Brain microvascular endothelial cell (primary cell): ENCODE measurements around the gene KCNB1.

Source experiments
- DNase-seq: peaks from one replicate; pipeline ENCODE4 v3.0.0-alpha.2; 2020
- H3K27ac ChIP-seq: fragments of 250-450 bp; sonication (Bioruptor Pico); 2 replicates; pipeline ENCODE4 v1.5.1; 2020; ENCODE audit warnings: mild to moderate bottlenecking, moderate library complexity
- H3K27me3 ChIP-seq: fragments of 250-450 bp; sonication (Bioruptor Pico); replicated peaks from 2 replicates; pipeline ENCODE4 v1.5.1; 2020; ENCODE audit warnings: mild to moderate bottlenecking
- H3K36me3 ChIP-seq: fragments of 250-450 bp; sonication (Bioruptor Pico); replicated peaks from 2 replicates; pipeline ENCODE4 v1.5.1; 2020; ENCODE audit warnings: mild to moderate bottlenecking
- H3K4me3 ChIP-seq: 2 replicates; pipeline ENCODE4 v1.5.1; 2011; ENCODE audit warnings: low read depth, mild to moderate bottlenecking, control low read depth, low read length, moderate library complexity
- in situ Hi-C: cut with HindIII; loops from 2 replicates; pipeline ENCODE4 v1.10.0; 2017; ENCODE audit warnings: low sequenced_read_pairs, low pct_ligation_motif_present
- TF ChIP-seq, protein P1 (sequence below): IDR thresholded peaks from 2 replicates; pipeline ENCODE4 v1.5.1; 2011; ENCODE audit warnings: low read depth, mild to moderate bottlenecking, moderate library complexity, low read length, control low read depth, inconsistent platforms; ENCODE audit errors: missing control alignments

KCNB1 gene

DNA sequence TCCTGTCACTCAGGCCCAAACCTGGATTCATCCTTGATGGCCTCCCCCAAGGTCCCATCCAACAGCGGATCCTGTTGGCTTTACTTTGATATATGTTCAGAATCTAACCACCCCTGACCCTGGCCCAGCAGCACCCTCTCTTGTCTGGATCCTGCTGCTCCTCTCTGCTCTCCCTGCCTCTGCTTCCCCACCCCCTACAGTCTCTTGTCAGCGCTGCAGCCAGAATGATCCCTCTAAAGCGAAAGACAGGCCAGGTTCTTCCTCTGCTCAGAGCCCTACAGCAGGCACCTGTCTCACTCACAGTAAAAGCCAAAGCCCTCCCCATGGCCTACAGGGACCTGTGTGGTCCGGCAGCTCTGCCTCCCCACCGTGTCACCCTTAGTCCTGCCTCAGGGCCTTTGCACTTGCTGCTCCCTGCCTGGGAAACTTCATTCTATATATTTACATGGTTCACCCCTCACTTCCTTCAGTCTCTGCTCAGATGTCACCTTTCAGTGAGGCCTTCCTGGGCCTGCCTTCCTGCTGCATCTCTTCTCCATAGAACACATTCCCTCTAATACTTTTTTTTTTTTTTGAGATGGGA is 37.4 kb upstream of the KCNB1 start:
- Histone ChIP-seq H3K27me3 (no peaks in the 10 kb centered on the region), H3K4me3 (no peak overlapping the region), H3K27ac (no peak overlapping the region), H3K36me3 (no peaks in the 10 kb centered on the region)
- no peak for DNase-seq
- in situ Hi-C loops = no loop called here
- TF ChIP-seq, protein P1, sequence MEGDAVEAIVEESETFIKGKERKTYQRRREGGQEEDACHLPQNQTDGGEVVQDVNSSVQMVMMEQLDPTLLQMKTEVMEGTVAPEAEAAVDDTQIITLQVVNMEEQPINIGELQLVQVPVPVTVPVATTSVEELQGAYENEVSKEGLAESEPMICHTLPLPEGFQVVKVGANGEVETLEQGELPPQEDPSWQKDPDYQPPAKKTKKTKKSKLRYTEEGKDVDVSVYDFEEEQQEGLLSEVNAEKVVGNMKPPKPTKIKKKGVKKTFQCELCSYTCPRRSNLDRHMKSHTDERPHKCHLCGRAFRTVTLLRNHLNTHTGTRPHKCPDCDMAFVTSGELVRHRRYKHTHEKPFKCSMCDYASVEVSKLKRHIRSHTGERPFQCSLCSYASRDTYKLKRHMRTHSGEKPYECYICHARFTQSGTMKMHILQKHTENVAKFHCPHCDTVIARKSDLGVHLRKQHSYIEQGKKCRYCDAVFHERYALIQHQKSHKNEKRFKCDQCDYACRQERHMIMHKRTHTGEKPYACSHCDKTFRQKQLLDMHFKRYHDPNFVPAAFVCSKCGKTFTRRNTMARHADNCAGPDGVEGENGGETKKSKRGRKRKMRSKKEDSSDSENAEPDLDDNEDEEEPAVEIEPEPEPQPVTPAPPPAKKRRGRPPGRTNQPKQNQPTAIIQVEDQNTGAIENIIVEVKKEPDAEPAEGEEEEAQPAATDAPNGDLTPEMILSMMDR = no peak

DNA sequence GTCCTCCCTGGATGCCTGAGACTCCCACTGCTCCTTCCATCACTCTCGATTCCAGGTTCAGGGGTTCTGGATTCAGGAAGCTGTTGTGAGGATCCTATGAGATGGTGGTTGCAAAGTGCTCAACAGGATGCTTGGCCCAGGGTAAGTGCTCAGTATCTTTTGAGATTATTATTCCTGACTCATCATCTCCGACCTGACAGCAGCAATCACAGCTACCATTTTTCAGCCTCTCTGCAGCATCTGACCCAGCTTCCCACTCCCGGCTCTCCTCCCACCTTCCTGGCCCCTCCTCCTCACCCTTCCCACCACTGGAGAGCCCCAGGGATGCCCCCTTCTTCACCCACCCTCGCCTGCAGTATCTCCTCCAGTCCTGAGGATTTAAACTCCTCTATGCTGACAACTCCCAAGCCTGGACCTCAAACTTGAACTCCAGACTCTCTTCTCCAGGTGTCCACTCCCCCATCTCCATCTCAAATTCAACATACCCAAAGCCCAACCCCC is 36.8 kb upstream of the KCNB1 start:
- TF ChIP-seq, protein P1 = no peak
- no peaks in the 10 kb centered on the region for H3K36me3 ChIP-seq
- in situ Hi-C loops = no loop called here
- no peak for DNase-seq
- H3K27me3 ChIP-seq = no peaks in the 10 kb centered on the region
- no peak overlapping the region for H3K4me3 ChIP-seq
- no peak overlapping the region for H3K27ac ChIP-seq

DNA sequence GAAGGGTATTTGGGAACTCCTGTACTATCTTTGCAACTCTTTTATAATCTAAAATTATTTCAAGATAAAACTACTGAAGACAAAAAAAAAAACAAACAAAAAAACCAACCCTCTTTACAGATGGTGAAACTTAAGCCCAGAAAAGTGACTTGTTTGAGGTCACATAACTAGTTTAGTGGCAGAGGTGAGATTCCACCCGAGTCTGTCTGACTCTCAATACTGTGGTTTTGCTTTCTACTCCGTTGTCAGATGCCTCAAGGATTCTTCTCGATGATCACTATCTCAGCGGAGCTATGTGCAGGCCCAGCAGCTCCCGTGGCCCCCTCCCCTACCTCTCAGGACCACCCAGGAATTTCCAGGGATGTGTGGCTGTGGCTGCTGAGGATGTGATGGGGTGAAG is 36.1 kb upstream of the KCNB1 start:
- in situ Hi-C loops = no loop called here
- TF ChIP-seq, protein P1 = no peak
- no peak overlapping the region for H3K27ac ChIP-seq
- DNase-seq = no peak
- H3K4me3 ChIP-seq = no peak overlapping the region
- no peaks in the 10 kb centered on the region for H3K36me3 ChIP-seq
- H3K27me3 ChIP-seq = no peaks in the 10 kb centered on the region

GRCh38 chr20:49517805-49518100 is 35.3 kb upstream of the KCNB1 start:
- Histone ChIP-seq H3K4me3 (no peak overlapping the region), H3K36me3 (no peaks in the 10 kb centered on the region), H3K27ac (no peak overlapping the region), H3K27me3 (no peaks in the 10 kb centered on the region)
- no peak for DNase-seq
- in situ Hi-C loops = no loop called here
- TF ChIP-seq, protein P1 = no peak

GRCh38 chr20:49516916-49517804 is 34.7 kb upstream of the KCNB1 start:
- DNase-seq = no peak
- Histone ChIP-seq H3K27ac (no peak overlapping the region), H3K36me3 (no peaks in the 10 kb centered on the region), H3K27me3 (no peaks in the 10 kb centered on the region), H3K4me3 (no peak overlapping the region)
- in situ Hi-C loops = no loop called here
- TF ChIP-seq, protein P1 = no peak

DNA sequence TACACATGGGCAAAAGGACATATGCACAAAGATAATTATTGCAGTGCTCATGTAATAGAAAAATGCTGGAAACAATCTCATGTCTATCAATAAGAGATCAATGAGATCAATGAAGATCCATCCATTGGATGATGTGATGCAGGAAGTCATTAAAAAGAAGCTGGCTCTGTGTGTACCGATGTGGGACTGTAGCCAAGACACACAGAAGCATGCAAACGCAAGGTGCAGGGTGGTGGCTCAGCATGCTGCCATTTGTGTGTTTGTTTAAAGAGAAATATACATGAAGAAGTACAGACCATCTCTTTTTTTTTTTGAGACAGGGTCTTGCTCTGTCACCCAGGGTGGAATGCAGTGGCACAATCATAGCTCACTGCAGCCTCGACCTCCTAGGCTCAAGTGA is 33.1 kb upstream of the KCNB1 start:
- in situ Hi-C loops = no loop called here
- H3K27me3 ChIP-seq = no peaks in the 10 kb centered on the region
- TF ChIP-seq, protein P1 = no peak

More for the DNA sequence above, 33.1 kb upstream of the KCNB1 start:
- Histone ChIP-seq H3K36me3 (no peaks in the 10 kb centered on the region), H3K27ac (no peak overlapping the region), H3K4me3 (no peak overlapping the region)
- DNase-seq = no peak
